Progenitor cell of endocrine pancreas (in vitro differentiated cells): ENCODE data around the gene MAN2B2. TPM values are rescaled to one million over a fixed set of nuclear protein-coding genes. Genes with fewer than 3 reads are reported as not detected.

ENCODE experiments used
- DNase-seq: peaks from one replicate; pipeline ENCODE4 v3.0.0; 2021; ENCODE audit warnings: low spot score; ENCODE audit not compliant: unreplicated experiment
- H3K27ac Mint-ChIP-seq: 2 replicates; pipeline ENCODE4 v1.8.0; 2021; ENCODE audit warnings: mild to moderate bottlenecking, moderate library complexity, mixed read lengths
- H3K27me3 Mint-ChIP-seq: 2 replicates; pipeline ENCODE4 v1.8.0; 2021; ENCODE audit warnings: mixed read lengths
- H3K36me3 Mint-ChIP-seq: 2 replicates; pipeline ENCODE4 v1.8.0; 2022; ENCODE audit warnings: mixed read lengths; ENCODE audit not compliant: insufficient read depth
- H3K4me1 Mint-ChIP-seq: 2 replicates; pipeline ENCODE4 v1.8.0; 2021; ENCODE audit warnings: low read depth, mixed read lengths
- H3K4me3 Mint-ChIP-seq: 2 replicates; pipeline ENCODE4 v1.8.0; 2021; ENCODE audit warnings: low read depth, mild to moderate bottlenecking, moderate library complexity, mixed read lengths
- H3K9me3 Mint-ChIP-seq: 2 replicates; pipeline ENCODE4 v1.8.0; 2021; ENCODE audit warnings: low read depth, mixed read lengths
- CTCF ChIP-seq: fragments of 200-600 bp; sonication (generic); IDR thresholded peaks from one replicate; pipeline ENCODE4 v1.5.0; 2021; ENCODE audit warnings: antibody characterized with exemption, mild to moderate bottlenecking; ENCODE audit not compliant: unreplicated experiment
- long read RNA-seq: library from polyadenylated mRNA; unstranded; transcript quantifications from one replicate; pipeline ENCODE4 v2.0.0, GENCODE V29; 2020
- total RNA-seq: library from RNA; stranded (reverse); gene quantifications from 2 replicates; pipeline ENCODE4 v1.2.1, GENCODE V29; 2021

Gene MAN2B2
- 25.4 and 26.2 TPM in 2 replicates for total RNA-seq
- long read RNA-seq, full-length matches to known transcripts = 8 of 25 reads
- long read RNA-seq, partial matches to known transcripts = 15 of 25 reads
- long read RNA-seq, other reads (novel, unspliced or antisense) = 2 of 25 reads

GRCh38 chr4:6574747-6575502, at the start of gene MAN2B2:
Gene MAN2B2, plus strand, starts transcription at chr4:6575189. Its CDS starts 22 bp downstream, at chr4:6575211.
- peak; percentile 48 for TF ChIP-seq CTCF

GRCh38 chr4:6525474-6525873, 49.5 kb upstream of the MAN2B2 start:
- no peak for TF ChIP-seq CTCF
- DNase-seq = no peak
- Mint-ChIP-seq H3K4me1 (no peaks in the 10 kb centered on the region), H3K9me3 (no peaks in the 10 kb centered on the region), H3K27me3 (peaks cover 6% of the 10 kb centered on the region), H3K27ac (no peak overlapping the region), H3K36me3 (no peaks in the 10 kb centered on the region), H3K4me3 (no peak overlapping the region)

More at GRCh38 chr4:6574747-6575502, at the start of gene MAN2B2:
- H3K4me1 Mint-ChIP-seq = no peaks in the 10 kb centered on the region
- peaks cover 8% of the 10 kb centered on the region for H3K36me3 Mint-ChIP-seq
- H3K4me3 Mint-ChIP-seq = peak within 1 kb of the TSS; percentile 80
- DNase-seq = peak; percentile 88
- H3K9me3 Mint-ChIP-seq = no peaks in the 10 kb centered on the region
- peak within 1 kb of the TSS; percentile 21 for H3K27ac Mint-ChIP-seq
- H3K27me3 Mint-ChIP-seq = peaks cover 27% of the 10 kb centered on the region

GRCh38 chr4:6526156-6526555, 48.8 kb upstream of the MAN2B2 start:
- DNase-seq = no peak
- no peaks in the 10 kb centered on the region for H3K4me1 Mint-ChIP-seq
- H3K4me3 Mint-ChIP-seq = no peak overlapping the region
- H3K27ac Mint-ChIP-seq = no peak overlapping the region
- no peaks in the 10 kb centered on the region for H3K9me3 Mint-ChIP-seq
- peaks cover 6% of the 10 kb centered on the region for H3K27me3 Mint-ChIP-seq
- no peak for TF ChIP-seq CTCF
- H3K36me3 Mint-ChIP-seq = no peaks in the 10 kb centered on the region

GRCh38 chr4:6526671-6527091, 48.3 kb upstream of the MAN2B2 start:
- no peaks in the 10 kb centered on the region for H3K9me3 Mint-ChIP-seq
- H3K27ac Mint-ChIP-seq = no peak overlapping the region
- no peaks in the 10 kb centered on the region for H3K4me1 Mint-ChIP-seq
- DNase-seq = no peak
- H3K4me3 Mint-ChIP-seq = no peak overlapping the region
- H3K27me3 Mint-ChIP-seq = peaks cover 6% of the 10 kb centered on the region
- no peaks in the 10 kb centered on the region for H3K36me3 Mint-ChIP-seq
- no peak for TF ChIP-seq CTCF

- H3K9me3 Mint-ChIP-seq = no peaks in the 10 kb centered on the region
- peaks cover 6% of the 10 kb centered on the region for H3K27me3 Mint-ChIP-seq
- H3K4me3 Mint-ChIP-seq = no peak overlapping the region
- no peak overlapping the region for H3K27ac Mint-ChIP-seq
- DNase-seq = no peak
- TF ChIP-seq CTCF = no peak
- no peaks in the 10 kb centered on the region for H3K36me3 Mint-ChIP-seq
- no peaks in the 10 kb centered on the region for H3K4me1 Mint-ChIP-seq
These were observed 47.7 kb upstream of the MAN2B2 start for GRCh38 chr4:6527259-6527658.
